Measurements from ENCODE around the gene KRTAP21-2. TPM values are rescaled to one million over a fixed set of nuclear protein-coding genes. Genes with fewer than 3 reads are reported as not detected.
A peak's percentile ranks its signal among the peaks of the same experiment; 100 is the strongest.
"Not testable (repeated sequence)": the region's sequence is repeated elsewhere in the genome, so short reads cannot be mapped to it uniquely, and the experiment has no call there.

The KRTAP21-2 gene
- not detected in 2 replicates for total RNA-seq

DNA sequence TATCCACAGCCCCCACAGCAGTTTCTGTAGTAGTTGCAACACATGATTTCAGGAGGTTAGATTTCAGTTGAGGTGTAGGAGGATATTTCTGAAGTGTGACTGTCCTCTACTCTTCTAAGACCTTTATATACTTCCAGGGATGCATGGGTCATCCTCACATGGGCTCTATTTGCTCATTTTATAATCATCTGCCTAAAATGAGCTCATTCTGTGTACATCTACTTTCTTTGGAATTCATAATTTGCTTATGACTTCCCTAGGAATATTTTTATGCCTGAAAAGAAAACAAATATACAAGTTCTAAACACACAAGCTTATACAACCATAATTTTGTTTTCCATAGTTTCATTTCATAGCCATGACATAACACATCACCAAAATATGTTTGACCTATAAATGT is at the start of gene KRTAP21-2:
Gene KRTAP21-2, minus strand, starts transcription at position 101 of the 400 bp plus-strand sequence. Its CDS starts 57 bp downstream, at position 44.
- H3K4me1 Mint-ChIP-seq: no peaks in the 10 kb centered on the region
- H3K36me3 Mint-ChIP-seq (ENCODE audit: low read depth): no peaks in the 10 kb centered on the region
- no peak within 1 kb of the TSS for H3K4me3 Mint-ChIP-seq
- H3K27ac Mint-ChIP-seq: no peak within 1 kb of the TSS
- DNase-seq: no peak
- intact Hi-C loops (cut with micrococcal nuclease): no loop called here
- H3K27me3 Mint-ChIP-seq: peaks cover 9% of the 10 kb centered on the region
- H3K9me3 Mint-ChIP-seq: no peaks in the 10 kb centered on the region

DNA sequence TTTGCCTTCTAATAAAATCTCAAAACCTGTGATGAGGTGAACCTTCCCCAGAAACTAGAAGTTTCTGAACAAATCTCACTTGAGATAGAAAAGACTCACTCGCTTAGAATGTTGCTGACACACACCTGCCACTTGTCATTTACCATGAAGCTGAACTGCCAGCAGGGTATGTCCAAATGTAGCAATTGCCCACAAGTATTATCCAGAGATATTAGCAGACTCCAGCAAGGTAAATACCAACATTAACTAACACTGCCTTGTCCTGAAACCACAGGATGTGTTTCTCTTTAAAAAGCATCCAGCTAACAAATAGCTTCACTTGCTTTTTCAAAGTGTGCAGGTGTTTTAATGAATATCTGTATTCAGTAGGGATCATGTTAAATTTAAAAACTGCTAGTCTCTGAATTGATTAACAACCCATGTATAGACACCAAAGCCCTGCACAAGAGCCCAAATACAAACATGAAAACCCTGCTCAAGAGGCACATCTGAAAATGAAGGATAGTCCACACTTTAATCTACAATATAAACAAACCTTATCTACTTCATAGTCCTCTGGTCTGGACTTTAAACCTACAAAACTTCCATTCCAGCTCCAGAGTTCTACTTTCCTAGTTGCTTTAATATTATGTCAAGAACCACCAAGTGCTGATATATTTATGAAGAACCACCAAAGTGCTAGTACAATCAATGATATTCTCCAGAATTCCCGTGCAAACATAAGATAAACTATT is 46.7 kb upstream of the KRTAP21-2 start:
- Mint-ChIP-seq H3K27ac (no peak overlapping the region), H3K27me3 (peaks cover 5% of the 10 kb centered on the region), H3K9me3 (no peaks in the 10 kb centered on the region), H3K4me1 (no peaks in the 10 kb centered on the region), H3K36me3 (ENCODE audit: low read depth) (no peaks in the 10 kb centered on the region), H3K4me3 (no peak overlapping the region)
- no peak for DNase-seq
- intact Hi-C loops (cut with micrococcal nuclease): no loop called here

DNA sequence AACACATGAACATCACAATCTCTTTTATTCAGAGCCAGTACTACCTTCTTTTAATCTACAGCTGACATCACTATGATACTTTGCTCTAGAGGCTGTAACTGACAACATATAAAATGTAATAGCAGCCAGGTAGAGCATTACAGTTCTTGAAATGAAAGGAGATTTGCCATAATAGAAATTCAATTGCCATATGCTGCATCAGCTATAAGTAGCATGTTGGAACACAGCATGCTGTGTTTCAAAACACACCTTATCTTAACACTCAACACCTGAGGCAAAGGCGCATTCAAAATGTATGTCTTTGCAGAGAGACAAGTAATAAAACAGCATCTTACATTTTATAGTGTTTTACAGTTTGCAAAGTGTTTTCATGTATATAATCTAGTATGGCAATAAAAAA is 32.2 kb upstream of the KRTAP21-2 start:
- Mint-ChIP-seq H3K9me3 (no peaks in the 10 kb centered on the region), H3K27me3 (peaks cover 1% of the 10 kb centered on the region), H3K4me1 (no peaks in the 10 kb centered on the region), H3K4me3 (no peak overlapping the region), H3K36me3 (ENCODE audit: low read depth) (no peaks in the 10 kb centered on the region), H3K27ac (no peak overlapping the region)
- intact Hi-C loops (cut with micrococcal nuclease): no loop called here
- DNase-seq: no peak

DNA sequence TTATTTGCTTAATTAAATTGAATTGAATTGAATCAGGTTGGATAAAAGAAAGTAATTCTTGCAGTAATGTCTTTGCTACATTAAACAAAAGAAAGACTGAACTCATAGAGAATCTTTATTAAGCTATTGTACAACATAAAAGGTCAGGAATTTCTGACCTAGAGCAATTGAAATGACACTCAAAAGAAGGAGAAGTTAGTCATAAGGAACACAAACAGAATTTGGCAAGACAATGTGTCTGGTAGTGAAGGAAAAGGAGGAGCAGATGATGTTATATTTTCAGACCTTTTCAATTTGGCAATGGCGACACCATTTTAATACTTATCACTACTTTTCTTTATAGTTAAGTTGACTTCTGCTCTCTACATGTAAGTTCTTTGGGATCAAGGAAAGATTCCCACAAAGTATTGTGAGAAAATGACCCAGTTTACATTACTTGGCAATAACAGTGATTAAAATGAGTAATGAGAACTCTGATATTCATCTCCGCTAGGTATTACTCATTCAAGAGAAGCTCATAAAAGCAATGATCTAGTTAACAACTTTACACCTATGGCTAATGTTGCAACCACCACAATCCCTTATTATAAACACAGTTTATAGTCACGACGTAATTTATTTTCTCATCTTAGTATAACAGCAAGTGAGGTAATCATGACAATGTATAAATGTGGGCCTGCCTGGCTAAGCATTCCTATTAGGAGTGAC is 22.8 kb upstream of the KRTAP21-2 start:
- Mint-ChIP-seq H3K9me3 (no peaks in the 10 kb centered on the region), H3K36me3 (ENCODE audit: low read depth) (no peaks in the 10 kb centered on the region), H3K27ac (no peak overlapping the region), H3K4me3 (no peak overlapping the region), H3K27me3 (peaks cover 2% of the 10 kb centered on the region), H3K4me1 (no peaks in the 10 kb centered on the region)
- intact Hi-C loops (cut with micrococcal nuclease): no loop called here
- DNase-seq: no peak

DNA sequence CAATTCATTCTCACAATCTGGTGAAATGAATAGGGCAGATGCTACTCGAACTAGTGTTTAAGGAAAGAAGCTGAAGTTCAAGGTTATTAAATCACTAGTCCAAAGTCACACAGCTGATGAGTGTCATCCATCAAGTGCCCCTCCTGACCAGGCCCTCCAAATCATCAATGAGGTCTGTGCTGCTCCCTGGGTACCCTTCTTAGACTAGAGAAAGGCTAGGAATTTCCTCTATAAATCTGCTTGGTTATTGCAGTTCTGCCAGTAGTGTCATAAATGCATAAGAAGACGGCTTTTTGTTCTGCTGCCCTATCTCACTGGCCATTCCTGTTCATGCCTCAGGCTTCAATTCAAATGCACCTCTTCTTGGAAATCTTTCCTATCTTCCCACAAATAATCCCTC is 13.7 kb upstream of the KRTAP21-2 start:
- DNase-seq: no peak
- intact Hi-C loops (cut with micrococcal nuclease): no loop called here
- H3K36me3 Mint-ChIP-seq (ENCODE audit: low read depth): no peaks in the 10 kb centered on the region
- peaks cover 4% of the 10 kb centered on the region for H3K27me3 Mint-ChIP-seq
- no peaks in the 10 kb centered on the region for H3K4me1 Mint-ChIP-seq
- H3K4me3 Mint-ChIP-seq: no peak overlapping the region
- H3K9me3 Mint-ChIP-seq: no peaks in the 10 kb centered on the region
- H3K27ac Mint-ChIP-seq: no peak overlapping the region

DNA sequence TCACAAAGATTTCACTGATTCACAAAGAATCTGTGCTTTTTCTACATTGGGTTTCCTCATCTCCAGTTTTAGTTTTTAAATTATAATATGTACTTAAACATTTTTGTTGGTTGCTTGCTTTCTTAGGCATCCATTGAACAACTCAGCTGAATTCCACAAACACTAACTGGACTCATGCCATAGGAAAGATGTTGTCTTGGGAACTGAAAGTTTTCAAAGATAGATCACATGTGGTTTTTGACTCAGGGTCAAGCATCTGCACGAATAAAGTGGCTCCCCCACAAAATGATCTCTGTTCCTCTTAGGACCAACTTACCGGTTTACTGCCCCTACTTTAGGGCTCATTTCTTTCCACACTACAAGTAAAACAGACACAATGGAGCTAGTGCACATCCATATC is 11.2 kb upstream of the KRTAP21-2 start:
- DNase-seq: no peak
- Mint-ChIP-seq H3K36me3 (ENCODE audit: low read depth) (no peaks in the 10 kb centered on the region), H3K27ac (no peak overlapping the region), H3K9me3 (no peaks in the 10 kb centered on the region), H3K4me1 (no peaks in the 10 kb centered on the region), H3K4me3 (no peak overlapping the region), H3K27me3 (peaks cover 4% of the 10 kb centered on the region)
- intact Hi-C loops (cut with micrococcal nuclease): no loop called here

DNA sequence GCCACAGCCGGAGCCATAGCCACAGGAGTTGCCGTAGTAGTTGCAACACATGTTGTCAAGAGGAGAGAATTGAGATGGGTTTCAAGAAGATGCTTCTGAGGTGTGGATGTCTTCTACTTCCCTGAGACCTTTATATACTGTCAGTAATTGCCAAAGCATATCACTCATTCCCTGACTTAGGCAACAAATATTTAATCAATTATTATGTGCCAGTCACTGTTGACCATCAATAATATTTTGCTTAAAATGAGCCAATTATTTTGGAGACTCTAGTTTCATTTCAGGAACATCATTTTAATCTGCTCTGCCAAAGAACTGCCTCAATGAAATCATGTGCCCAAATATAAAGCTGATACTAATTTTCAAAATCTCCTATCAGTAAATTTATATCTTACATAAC is 8.3 kb upstream of the KRTAP21-2 start, which contains the start of gene KRTAP21-1:
Gene KRTAP21-1, minus strand, starts transcription at position 101 of the 400 bp plus-strand sequence. Its CDS starts 50 bp downstream, at position 51.
- H3K27ac Mint-ChIP-seq; H3K4me3 Mint-ChIP-seq; H3K36me3 Mint-ChIP-seq (ENCODE audit: low read depth); H3K9me3 Mint-ChIP-seq; intact Hi-C loops (cut with micrococcal nuclease); H3K27me3 Mint-ChIP-seq; DNase-seq; H3K4me1 Mint-ChIP-seq: not testable (repeated sequence)

DNA sequence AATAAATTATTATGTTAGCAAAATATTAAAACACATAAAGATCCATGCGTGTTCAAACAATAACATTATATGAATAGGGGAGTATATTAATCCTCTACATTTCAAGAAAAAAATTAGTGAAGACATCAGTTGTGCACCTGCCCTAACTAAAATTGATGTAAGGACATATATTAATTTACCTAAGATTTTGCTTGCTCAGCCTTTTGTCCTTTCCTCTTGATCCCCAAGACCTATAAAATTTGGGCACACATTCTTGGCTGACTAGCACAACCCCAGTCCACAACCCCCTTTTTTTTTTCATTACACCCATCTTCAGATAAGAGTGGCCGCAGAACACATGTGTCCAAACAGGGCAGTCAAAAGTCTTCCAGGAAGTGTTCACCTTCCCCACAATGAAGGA is 6.6 kb downstream of the KRTAP21-2 start:
- Mint-ChIP-seq H3K4me1 (no peaks in the 10 kb centered on the region), H3K9me3 (no peaks in the 10 kb centered on the region), H3K27me3 (peaks cover 9% of the 10 kb centered on the region), H3K27ac (no peak overlapping the region), H3K36me3 (ENCODE audit: low read depth) (no peaks in the 10 kb centered on the region), H3K4me3 (no peak overlapping the region)
- intact Hi-C loops (cut with micrococcal nuclease): no loop called here
- no peak for DNase-seq

DNA sequence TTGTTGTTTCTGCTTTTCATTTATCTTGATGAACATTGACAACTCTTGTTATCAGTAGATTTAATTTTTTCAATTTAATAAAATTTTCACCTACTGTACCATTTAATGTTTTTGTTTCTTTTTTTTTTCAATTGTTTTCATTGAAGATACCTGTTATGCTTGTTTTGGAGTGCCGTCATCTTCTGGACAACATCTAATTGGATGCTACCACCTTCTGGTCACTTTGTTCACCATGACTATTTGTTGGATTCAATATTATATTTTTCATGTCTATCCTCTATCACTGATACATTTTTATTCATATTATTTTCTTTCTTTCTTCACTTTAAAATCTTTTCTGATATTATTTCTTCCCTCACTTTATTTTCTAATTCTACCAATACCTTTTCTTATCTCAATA is 14.0 kb downstream of the KRTAP21-2 start:
- Mint-ChIP-seq H3K4me3 (no peak overlapping the region), H3K9me3 (peaks cover 7% of the 10 kb centered on the region), H3K4me1 (no peaks in the 10 kb centered on the region), H3K36me3 (ENCODE audit: low read depth) (no peaks in the 10 kb centered on the region), H3K27ac (no peak overlapping the region), H3K27me3 (peaks cover 25% of the 10 kb centered on the region)
- DNase-seq: no peak
- intact Hi-C loops (cut with micrococcal nuclease): loop anchor here (1.0 to 5.0 kb wide), 2 partner anchors 228 to 391 kb away; no protein-coding TSS in a partner anchor

DNA sequence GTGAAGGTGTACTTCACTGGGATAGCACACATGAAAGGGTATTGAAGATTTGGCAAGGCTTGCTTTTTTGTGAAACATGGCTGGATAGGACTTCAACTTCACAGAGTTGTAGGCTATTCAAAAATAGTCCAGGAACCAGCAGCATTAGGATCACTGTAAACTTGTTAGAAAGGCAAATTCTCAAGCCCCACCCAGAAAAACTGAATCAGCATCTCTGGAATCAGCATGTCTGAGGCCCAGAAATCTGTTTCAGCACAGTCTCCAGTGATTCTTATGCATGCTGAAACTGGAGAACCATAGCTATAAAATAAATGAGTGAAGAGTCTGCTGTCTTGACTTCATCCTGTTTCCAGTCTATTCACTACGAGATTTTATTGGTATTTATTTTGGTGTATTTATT is 20.3 kb downstream of the KRTAP21-2 start:
- peaks cover 43% of the 10 kb centered on the region for H3K9me3 Mint-ChIP-seq
- H3K27me3 Mint-ChIP-seq: peaks cover 17% of the 10 kb centered on the region
- H3K27ac Mint-ChIP-seq: no peak overlapping the region
- no peak overlapping the region for H3K4me3 Mint-ChIP-seq
- peaks cover 3% of the 10 kb centered on the region for H3K36me3 Mint-ChIP-seq (ENCODE audit: low read depth)
- H3K4me1 Mint-ChIP-seq: peaks cover 3% of the 10 kb centered on the region
- intact Hi-C loops (cut with micrococcal nuclease): no loop called here
- DNase-seq: no peak

DNA sequence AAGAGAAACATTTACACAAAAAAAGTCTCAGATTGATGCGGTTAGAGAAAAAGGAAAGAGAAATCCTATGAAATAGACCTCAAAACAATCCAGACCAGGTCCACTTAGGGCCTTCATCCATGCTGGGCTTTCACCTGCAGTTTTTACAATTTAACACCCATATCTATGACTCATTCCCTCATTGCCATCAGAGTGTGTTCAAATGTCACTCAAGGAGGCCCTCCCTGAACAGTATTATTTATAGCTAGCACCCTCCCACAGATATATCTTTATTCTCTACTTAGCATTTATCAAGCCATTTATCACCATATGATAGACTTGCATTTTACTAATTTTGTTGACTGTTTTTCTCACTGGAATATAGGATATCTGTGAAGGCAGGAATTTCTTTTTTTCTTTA is 27.7 kb downstream of the KRTAP21-2 start:
- DNase-seq: no peak
- H3K36me3 Mint-ChIP-seq (ENCODE audit: low read depth): peaks cover 3% of the 10 kb centered on the region
- H3K4me1 Mint-ChIP-seq: peaks cover 29% of the 10 kb centered on the region
- peaks cover 2% of the 10 kb centered on the region for H3K27me3 Mint-ChIP-seq
- intact Hi-C loops (cut with micrococcal nuclease): loop anchor here (2.0 to 10.0 kb wide), 5 partner anchors 365 to 1885 kb away; partner anchors contain the start of gene SOD1
- peak overlapping the region; percentile 62 for H3K4me3 Mint-ChIP-seq
- H3K9me3 Mint-ChIP-seq: peaks cover 18% of the 10 kb centered on the region
- H3K27ac Mint-ChIP-seq: peak overlapping the region; percentile 68

DNA sequence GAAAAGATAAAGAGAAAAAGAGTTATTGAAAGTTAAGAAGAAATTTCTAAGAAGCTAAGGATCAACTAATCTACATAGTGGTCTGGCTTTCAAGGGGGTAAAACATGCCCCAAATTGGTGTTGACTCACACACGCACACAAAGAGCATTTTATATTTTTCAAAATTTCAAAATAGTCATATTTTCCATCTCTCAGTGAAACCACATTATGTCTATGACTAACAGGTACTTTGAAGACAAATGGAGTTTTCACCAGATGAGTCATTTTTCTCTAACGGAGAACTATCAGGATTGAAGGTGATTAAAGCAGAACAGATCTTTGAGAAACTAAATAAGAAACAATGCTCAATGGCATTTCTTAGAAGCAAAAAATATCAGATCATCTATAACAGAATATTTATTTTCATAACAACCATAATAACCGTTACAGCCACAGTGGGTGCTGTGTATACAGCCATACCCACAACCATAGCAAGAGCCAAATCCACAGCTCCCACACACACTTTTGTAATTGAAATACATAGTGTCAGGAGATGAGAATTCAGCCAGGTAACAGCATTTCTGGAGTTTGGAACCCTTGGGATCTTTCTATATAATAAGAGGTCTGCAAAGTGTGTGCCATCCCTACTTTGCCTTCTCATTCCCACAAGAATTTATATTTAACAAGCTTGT is 28.7 kb downstream of the KRTAP21-2 start, which contains the start of gene KRTAP21-3:
Gene KRTAP21-3, minus strand, starts transcription at position 539 of the 671 bp plus-strand sequence. Its CDS starts 18 bp downstream, at position 521.
- Mint-ChIP-seq H3K4me1 (peaks cover 31% of the 10 kb centered on the region), H3K36me3 (ENCODE audit: low read depth) (peaks cover 6% of the 10 kb centered on the region), H3K27ac (peak within 1 kb of the TSS; percentile 68), H3K27me3 (peaks cover 2% of the 10 kb centered on the region), H3K4me3 (peak within 1 kb of the TSS; percentile 62), H3K9me3 (peaks cover 14% of the 10 kb centered on the region)
- intact Hi-C loops (cut with micrococcal nuclease): loop anchor here (1.0 to 10.0 kb wide), 8 partner anchors 8 to 1884 kb away; partner anchors contain the start of gene SOD1
- peak; percentile 67 for DNase-seq

DNA sequence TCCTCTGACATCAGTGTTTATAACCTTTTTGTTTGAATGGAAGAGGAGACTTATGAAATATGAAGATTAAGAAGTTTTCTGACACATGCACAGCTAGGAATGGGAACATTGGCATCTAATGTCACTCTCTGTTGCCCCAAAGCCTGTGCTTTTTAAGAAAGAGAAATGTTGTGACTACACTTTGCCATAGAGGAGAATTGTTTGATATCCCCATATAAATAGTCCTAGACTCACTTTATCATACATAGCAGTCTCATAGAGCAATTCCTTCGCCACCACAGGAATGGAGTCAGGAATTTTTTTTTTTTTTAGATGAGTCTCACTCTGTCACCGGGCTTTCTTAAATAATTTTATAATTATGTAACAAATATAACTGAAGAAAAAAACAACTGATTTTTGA is 30.0 kb downstream of the KRTAP21-2 start:
- peaks cover 31% of the 10 kb centered on the region for H3K4me1 Mint-ChIP-seq
- no peaks in the 10 kb centered on the region for H3K27me3 Mint-ChIP-seq
- peak overlapping the region; percentile 56 for H3K27ac Mint-ChIP-seq
- DNase-seq: no peak
- H3K9me3 Mint-ChIP-seq: peaks cover 9% of the 10 kb centered on the region
- intact Hi-C loops (cut with micrococcal nuclease): loop anchor here (5.0 to 10.0 kb wide), 3 partner anchors 368 to 1882 kb away; no protein-coding TSS in a partner anchor
- peak overlapping the region; percentile 21 for H3K4me3 Mint-ChIP-seq
- peaks cover 3% of the 10 kb centered on the region for H3K36me3 Mint-ChIP-seq (ENCODE audit: low read depth)
